Loucy (cell line): ENCODE measurements around the gene LHPP.

ENCODE experiments used
- H2AFZ ChIP-seq: fragments of 200-600 bp; sonication (generic); 2 replicates; pipeline ENCODE4 v1.6.0; 2016; ENCODE audit warnings: antibody characterized with exemption, mild to moderate bottlenecking, low read length, moderate library complexity
- H3F3A ChIP-seq: fragments of 200-600 bp; 2 replicates; pipeline ENCODE4 v1.6.0; 2016; ENCODE audit warnings: antibody characterized with exemption, low read depth, mild to moderate bottlenecking
- H3K27me3 ChIP-seq: fragments of 200-600 bp; sonication (generic); 2 replicates; pipeline ENCODE4 v1.6.1; 2014; ENCODE audit warnings: low read length, mild to moderate bottlenecking; ENCODE audit not compliant: insufficient read depth, poor library complexity, severe bottlenecking
- H3K36me3 ChIP-seq: fragments of 200-600 bp; sonication (generic); 2 replicates; pipeline ENCODE4 v1.6.1; 2016; ENCODE audit warnings: low read length; ENCODE audit not compliant: insufficient read depth
- H3K4me1 ChIP-seq: fragments of 200-600 bp; sonication (generic); 2 replicates; pipeline ENCODE4 v1.5.1; 2014; ENCODE audit warnings: low read length, mild to moderate bottlenecking; ENCODE audit not compliant: insufficient read depth, poor library complexity, severe bottlenecking
- H3K4me2 ChIP-seq: fragments of 200-600 bp; sonication (generic); 2 replicates; pipeline ENCODE4 v1.6.0; 2014; ENCODE audit warnings: antibody characterized with exemption, low read length, low read depth, mild to moderate bottlenecking; ENCODE audit not compliant: poor library complexity, severe bottlenecking
- H3K4me3 ChIP-seq: fragments of 200-600 bp; sonication (generic); 2 replicates; pipeline ENCODE4 v1.5.1; 2014; ENCODE audit warnings: low read length, mild to moderate bottlenecking, mixed read lengths; ENCODE audit not compliant: poor library complexity, severe bottlenecking
- H3K79me2 ChIP-seq: fragments of 200-600 bp; sonication (generic); 2 replicates; pipeline ENCODE4 v1.6.1; 2014; ENCODE audit warnings: low read length; ENCODE audit not compliant: insufficient read depth
- H3K9ac ChIP-seq: fragments of 200-600 bp; sonication (generic); 2 replicates; pipeline ENCODE4 v1.6.0; 2014; ENCODE audit warnings: mild to moderate bottlenecking, low read depth, low read length, moderate library complexity; ENCODE audit not compliant: poor library complexity, severe bottlenecking
- H3K9me2 ChIP-seq: fragments of 200-600 bp; sonication (generic); replicated peaks from 2 replicates; pipeline ENCODE4 v1.6.1; 2016; ENCODE audit warnings: low read depth, low read length, mixed read lengths
- H3K9me3 ChIP-seq: fragments of 200-600 bp; sonication (generic); 2 replicates; pipeline ENCODE4 v1.6.1; 2014; ENCODE audit warnings: mild to moderate bottlenecking, antibody characterized with exemption, low read length, low read depth; ENCODE audit not compliant: insufficient read depth
- H4K20me1 ChIP-seq: fragments of 200-600 bp; sonication (generic); 2 replicates; pipeline ENCODE4 v1.6.0; 2014; ENCODE audit warnings: antibody characterized with exemption, low read length, mild to moderate bottlenecking; ENCODE audit not compliant: insufficient read depth, poor library complexity, severe bottlenecking
- EZH2phosphoT487 ChIP-seq: fragments of 200-600 bp; IDR thresholded peaks from 2 replicates; pipeline ENCODE4 v1.6.1; 2018; ENCODE audit warnings: antibody characterized with exemption, mild to moderate bottlenecking, moderate library complexity, borderline replicate concordance
- TF ChIP-seq, protein P1 (sequence below): fragments of 200-600 bp; sonication (generic); conservative IDR thresholded peaks from 2 replicates; pipeline ENCODE4 v1.5.1; 2014; ENCODE audit warnings: mild to moderate bottlenecking, antibody characterized with exemption, low read length

The LHPP gene

DNA sequence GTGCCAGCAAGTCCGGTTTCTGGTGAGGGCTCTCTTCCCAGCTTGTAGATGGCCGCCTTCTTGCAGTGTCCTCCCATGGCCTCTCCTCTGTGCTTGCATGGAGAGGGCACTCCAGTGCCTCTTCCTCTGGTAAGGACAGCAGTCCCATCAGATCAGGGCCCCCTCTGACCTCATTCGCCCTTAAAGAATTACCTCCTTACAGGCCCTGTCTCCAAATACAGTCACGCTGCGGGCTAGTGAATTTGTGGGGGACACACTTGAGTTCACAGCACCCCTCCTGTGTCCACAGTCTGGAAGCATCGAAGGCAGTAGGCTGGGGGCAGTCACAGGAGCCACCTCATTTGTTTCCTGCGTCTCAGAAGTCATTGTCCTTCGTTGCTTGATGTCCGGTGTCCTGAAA, 54.6 kb downstream of the LHPP start:
- Histone ChIP-seq H3K4me3 (no peak overlapping the region), H3K79me2 (no peaks in the 10 kb centered on the region), H3K27me3 (no peaks in the 10 kb centered on the region), H3F3A (no peaks in the 10 kb centered on the region), H3K9ac (no peak overlapping the region), H3K9me3 (no peaks in the 10 kb centered on the region), H2AFZ (no peak overlapping the region), H4K20me1 (no peaks in the 10 kb centered on the region), H3K9me2 (no peaks in the 10 kb centered on the region), H3K4me1 (no peaks in the 10 kb centered on the region), H3K36me3 (no peaks in the 10 kb centered on the region), H3K4me2 (no peak overlapping the region)
- TF ChIP-seq EZH2phosphoT487, result no peak
- TF ChIP-seq, protein P1, sequence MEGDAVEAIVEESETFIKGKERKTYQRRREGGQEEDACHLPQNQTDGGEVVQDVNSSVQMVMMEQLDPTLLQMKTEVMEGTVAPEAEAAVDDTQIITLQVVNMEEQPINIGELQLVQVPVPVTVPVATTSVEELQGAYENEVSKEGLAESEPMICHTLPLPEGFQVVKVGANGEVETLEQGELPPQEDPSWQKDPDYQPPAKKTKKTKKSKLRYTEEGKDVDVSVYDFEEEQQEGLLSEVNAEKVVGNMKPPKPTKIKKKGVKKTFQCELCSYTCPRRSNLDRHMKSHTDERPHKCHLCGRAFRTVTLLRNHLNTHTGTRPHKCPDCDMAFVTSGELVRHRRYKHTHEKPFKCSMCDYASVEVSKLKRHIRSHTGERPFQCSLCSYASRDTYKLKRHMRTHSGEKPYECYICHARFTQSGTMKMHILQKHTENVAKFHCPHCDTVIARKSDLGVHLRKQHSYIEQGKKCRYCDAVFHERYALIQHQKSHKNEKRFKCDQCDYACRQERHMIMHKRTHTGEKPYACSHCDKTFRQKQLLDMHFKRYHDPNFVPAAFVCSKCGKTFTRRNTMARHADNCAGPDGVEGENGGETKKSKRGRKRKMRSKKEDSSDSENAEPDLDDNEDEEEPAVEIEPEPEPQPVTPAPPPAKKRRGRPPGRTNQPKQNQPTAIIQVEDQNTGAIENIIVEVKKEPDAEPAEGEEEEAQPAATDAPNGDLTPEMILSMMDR, result no peak

DNA sequence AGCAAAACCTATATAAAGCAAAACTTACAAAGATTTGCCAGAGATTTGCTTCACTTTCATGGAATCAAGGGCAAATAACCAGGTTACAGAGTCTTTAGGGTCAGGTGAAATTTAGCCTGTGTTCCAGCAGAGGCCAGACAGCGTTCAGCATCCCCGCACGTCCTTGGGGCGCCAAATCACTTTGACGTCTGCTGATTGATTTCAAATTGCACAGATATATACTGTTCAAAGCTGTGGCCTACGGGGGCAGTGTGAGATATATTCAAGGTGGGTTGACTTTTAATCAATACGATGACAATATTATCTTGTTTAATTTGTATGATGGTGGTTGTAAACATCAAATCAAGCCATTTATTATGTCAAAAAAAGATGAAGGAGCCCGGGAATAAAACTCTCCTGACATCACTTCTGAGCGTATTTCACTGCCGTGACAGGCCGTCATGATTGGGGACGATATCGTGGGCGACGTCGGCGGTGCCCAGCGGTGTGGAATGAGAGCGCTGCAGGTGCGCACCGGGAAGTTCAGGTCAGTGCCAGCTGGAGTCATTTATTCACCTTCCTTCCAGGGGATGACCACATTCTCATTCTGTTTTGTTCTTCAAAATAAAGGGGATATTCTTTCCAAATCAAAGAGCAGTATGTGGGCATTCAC, 55.2 kb downstream of the LHPP start:
- Histone ChIP-seq H3K9me2 (no peaks in the 10 kb centered on the region), H3K9me3 (no peaks in the 10 kb centered on the region), H3F3A (no peaks in the 10 kb centered on the region), H3K4me3 (no peak overlapping the region), H4K20me1 (no peaks in the 10 kb centered on the region), H3K27me3 (no peaks in the 10 kb centered on the region), H3K36me3 (no peaks in the 10 kb centered on the region), H3K9ac (no peak overlapping the region), H3K4me1 (no peaks in the 10 kb centered on the region), H2AFZ (no peak overlapping the region), H3K79me2 (no peaks in the 10 kb centered on the region), H3K4me2 (no peak overlapping the region)
- no peak for TF ChIP-seq EZH2phosphoT487
- TF ChIP-seq, protein P1, result no peak

DNA sequence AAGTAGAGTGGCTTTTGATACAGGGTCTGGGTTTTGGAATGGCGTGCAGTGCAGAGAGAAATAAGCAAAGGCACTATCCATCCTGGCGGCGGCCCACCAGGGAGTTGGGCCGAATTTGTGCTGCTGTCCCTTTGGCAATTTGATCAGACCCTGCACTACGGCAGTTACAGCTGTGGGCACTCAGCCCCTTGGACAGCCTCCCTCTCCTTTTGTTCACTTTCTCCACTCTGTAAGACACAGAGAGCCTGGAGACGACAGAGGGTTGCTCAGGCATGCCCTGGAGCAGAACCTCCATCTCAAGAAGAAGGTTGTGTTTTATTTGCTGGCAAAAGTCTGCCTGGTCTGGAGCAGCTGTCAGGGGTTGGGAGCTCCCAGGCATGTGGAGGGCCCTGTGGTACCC, 55.8 kb downstream of the LHPP start:
- no peak overlapping the region for H2AFZ ChIP-seq
- H3K36me3 ChIP-seq, result no peaks in the 10 kb centered on the region
- TF ChIP-seq, protein P1, result no peak

More for the DNA sequence above, 55.8 kb downstream of the LHPP start:
- H3K4me3 ChIP-seq, result no peak overlapping the region
- no peak overlapping the region for H3K4me2 ChIP-seq
- H3F3A ChIP-seq, result no peaks in the 10 kb centered on the region
- H3K4me1 ChIP-seq, result no peaks in the 10 kb centered on the region
- H3K9me3 ChIP-seq, result no peaks in the 10 kb centered on the region
- no peaks in the 10 kb centered on the region for H4K20me1 ChIP-seq
- no peaks in the 10 kb centered on the region for H3K27me3 ChIP-seq
- no peak overlapping the region for H3K9ac ChIP-seq
- no peaks in the 10 kb centered on the region for H3K9me2 ChIP-seq
- no peaks in the 10 kb centered on the region for H3K79me2 ChIP-seq
